ENCODE results near the gene UBN1.

- TF ChIP-seq CTCF (conservative IDR thresholded peaks at IDR 0.05; ENCODE audit: low read depth, low read length) (no peak), EZH2phosphoT487 (IDR thresholded peaks at IDR 0.05; ENCODE audit: borderline replicate concordance, low read length) (no peak), EZH2 (IDR thresholded peaks at IDR 0.05; ENCODE audit: low read length, unreplicated experiment) (no peak)
Measured at GRCh38 chr16:4922721-4923342, 75.6 kb downstream of the UBN1 start.

Data from PC-3 (cell line).